GM19043 (cell line): ENCODE results near the gene PPIL6.
"Not testable (repeated sequence)": the region's sequence is repeated elsewhere in the genome, so short reads cannot be mapped to it uniquely, and the experiment has no call there.

ENCODE experiments used
- ATAC-seq: cut with Tn5 transposase; IDR thresholded peaks from one replicate; pipeline ENCODE4 v1.9.1; 2021; ENCODE audit warnings: low read depth; ENCODE audit not compliant: unreplicated experiment

Gene PPIL6

GRCh38 chr6:109467696-109468095 is 27.3 kb upstream of the PPIL6 start:
- ATAC-seq, result no peak

GRCh38 chr6:109466212-109466923 is 25.9 kb upstream of the PPIL6 start:
- no peak for ATAC-seq

- no peak for ATAC-seq
Observed at GRCh38 chr6:109465772-109466171, 25.3 kb upstream of the PPIL6 start.

- no peak for ATAC-seq
Observed at GRCh38 chr6:109461733-109462526, 21.5 kb upstream of the PPIL6 start.

- ATAC-seq, result not testable (repeated sequence)
Observed at GRCh38 chr6:109461205-109461604, 20.8 kb upstream of the PPIL6 start.

GRCh38 chr6:109460161-109460829 is 19.9 kb upstream of the PPIL6 start:
- no peak for ATAC-seq

GRCh38 chr6:109458774-109459531 is 18.5 kb upstream of the PPIL6 start:
- peak; percentile 21 for ATAC-seq

- no peak for ATAC-seq
Observed at GRCh38 chr6:109457562-109457996, 17.2 kb upstream of the PPIL6 start.

- ATAC-seq, result no peak
Observed at GRCh38 chr6:109456710-109457561, 16.5 kb upstream of the PPIL6 start.

- peak; percentile 3 for ATAC-seq
Observed at GRCh38 chr6:109456111-109456583, 15.7 kb upstream of the PPIL6 start.

- peak; percentile 45 for ATAC-seq
Observed at GRCh38 chr6:109455437-109456110, 15.1 kb upstream of the PPIL6 start, which contains the start of gene MICAL1. Gene MICAL1, minus strand, starts transcription at chr6:109455772. Its CDS starts 1,576 bp downstream, at chr6:109454196.

GRCh38 chr6:109454496-109455436 is 14.3 kb upstream of the PPIL6 start:
- ATAC-seq, result peak; percentile 23

GRCh38 chr6:109453594-109454495 is 13.4 kb upstream of the PPIL6 start:
- no peak for ATAC-seq

- ATAC-seq, result no peak
Observed at GRCh38 chr6:109453156-109453555, 12.7 kb upstream of the PPIL6 start.

- no peak for ATAC-seq
Observed at GRCh38 chr6:109452181-109452580, 11.8 kb upstream of the PPIL6 start.

- ATAC-seq, result no peak
Observed at GRCh38 chr6:109451376-109451775, 10.9 kb upstream of the PPIL6 start.

- no peak for ATAC-seq
Observed at GRCh38 chr6:109450801-109451200, 10.4 kb upstream of the PPIL6 start.
